ENCODE data around the gene CREB3L2. TPM values are rescaled to one million over a fixed set of nuclear protein-coding genes. Genes with fewer than 3 reads are reported as not detected.

CREB3L2 gene
- total and polyA plus RNA-seq, 2 of the 8 experiments (the other 6 are each of a cell fraction or from before 2014, with no cell fraction given) = 14.4 to 48.3 TPM

DNA sequence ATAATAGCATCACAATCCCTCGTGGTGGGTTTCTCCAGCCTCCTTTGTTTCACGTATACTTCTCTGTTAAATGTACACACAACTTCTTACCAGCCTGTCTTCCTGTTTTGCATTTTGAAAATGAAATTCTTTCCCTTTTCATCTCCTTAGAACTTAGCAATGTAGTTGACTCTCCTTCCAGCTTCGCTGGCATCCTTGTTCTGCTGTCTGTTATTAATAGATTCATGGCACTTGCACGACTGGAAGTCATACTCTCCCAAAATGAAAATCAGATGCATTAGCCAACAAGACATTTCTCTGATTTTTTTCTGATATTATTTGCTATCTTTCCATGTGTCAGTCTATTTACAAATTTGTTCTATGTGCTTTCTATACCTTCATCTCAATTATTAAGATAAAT is 3.0 kb upstream of the CREB3L2 start (continued):
- TF ChIP-seq, protein P1, sequence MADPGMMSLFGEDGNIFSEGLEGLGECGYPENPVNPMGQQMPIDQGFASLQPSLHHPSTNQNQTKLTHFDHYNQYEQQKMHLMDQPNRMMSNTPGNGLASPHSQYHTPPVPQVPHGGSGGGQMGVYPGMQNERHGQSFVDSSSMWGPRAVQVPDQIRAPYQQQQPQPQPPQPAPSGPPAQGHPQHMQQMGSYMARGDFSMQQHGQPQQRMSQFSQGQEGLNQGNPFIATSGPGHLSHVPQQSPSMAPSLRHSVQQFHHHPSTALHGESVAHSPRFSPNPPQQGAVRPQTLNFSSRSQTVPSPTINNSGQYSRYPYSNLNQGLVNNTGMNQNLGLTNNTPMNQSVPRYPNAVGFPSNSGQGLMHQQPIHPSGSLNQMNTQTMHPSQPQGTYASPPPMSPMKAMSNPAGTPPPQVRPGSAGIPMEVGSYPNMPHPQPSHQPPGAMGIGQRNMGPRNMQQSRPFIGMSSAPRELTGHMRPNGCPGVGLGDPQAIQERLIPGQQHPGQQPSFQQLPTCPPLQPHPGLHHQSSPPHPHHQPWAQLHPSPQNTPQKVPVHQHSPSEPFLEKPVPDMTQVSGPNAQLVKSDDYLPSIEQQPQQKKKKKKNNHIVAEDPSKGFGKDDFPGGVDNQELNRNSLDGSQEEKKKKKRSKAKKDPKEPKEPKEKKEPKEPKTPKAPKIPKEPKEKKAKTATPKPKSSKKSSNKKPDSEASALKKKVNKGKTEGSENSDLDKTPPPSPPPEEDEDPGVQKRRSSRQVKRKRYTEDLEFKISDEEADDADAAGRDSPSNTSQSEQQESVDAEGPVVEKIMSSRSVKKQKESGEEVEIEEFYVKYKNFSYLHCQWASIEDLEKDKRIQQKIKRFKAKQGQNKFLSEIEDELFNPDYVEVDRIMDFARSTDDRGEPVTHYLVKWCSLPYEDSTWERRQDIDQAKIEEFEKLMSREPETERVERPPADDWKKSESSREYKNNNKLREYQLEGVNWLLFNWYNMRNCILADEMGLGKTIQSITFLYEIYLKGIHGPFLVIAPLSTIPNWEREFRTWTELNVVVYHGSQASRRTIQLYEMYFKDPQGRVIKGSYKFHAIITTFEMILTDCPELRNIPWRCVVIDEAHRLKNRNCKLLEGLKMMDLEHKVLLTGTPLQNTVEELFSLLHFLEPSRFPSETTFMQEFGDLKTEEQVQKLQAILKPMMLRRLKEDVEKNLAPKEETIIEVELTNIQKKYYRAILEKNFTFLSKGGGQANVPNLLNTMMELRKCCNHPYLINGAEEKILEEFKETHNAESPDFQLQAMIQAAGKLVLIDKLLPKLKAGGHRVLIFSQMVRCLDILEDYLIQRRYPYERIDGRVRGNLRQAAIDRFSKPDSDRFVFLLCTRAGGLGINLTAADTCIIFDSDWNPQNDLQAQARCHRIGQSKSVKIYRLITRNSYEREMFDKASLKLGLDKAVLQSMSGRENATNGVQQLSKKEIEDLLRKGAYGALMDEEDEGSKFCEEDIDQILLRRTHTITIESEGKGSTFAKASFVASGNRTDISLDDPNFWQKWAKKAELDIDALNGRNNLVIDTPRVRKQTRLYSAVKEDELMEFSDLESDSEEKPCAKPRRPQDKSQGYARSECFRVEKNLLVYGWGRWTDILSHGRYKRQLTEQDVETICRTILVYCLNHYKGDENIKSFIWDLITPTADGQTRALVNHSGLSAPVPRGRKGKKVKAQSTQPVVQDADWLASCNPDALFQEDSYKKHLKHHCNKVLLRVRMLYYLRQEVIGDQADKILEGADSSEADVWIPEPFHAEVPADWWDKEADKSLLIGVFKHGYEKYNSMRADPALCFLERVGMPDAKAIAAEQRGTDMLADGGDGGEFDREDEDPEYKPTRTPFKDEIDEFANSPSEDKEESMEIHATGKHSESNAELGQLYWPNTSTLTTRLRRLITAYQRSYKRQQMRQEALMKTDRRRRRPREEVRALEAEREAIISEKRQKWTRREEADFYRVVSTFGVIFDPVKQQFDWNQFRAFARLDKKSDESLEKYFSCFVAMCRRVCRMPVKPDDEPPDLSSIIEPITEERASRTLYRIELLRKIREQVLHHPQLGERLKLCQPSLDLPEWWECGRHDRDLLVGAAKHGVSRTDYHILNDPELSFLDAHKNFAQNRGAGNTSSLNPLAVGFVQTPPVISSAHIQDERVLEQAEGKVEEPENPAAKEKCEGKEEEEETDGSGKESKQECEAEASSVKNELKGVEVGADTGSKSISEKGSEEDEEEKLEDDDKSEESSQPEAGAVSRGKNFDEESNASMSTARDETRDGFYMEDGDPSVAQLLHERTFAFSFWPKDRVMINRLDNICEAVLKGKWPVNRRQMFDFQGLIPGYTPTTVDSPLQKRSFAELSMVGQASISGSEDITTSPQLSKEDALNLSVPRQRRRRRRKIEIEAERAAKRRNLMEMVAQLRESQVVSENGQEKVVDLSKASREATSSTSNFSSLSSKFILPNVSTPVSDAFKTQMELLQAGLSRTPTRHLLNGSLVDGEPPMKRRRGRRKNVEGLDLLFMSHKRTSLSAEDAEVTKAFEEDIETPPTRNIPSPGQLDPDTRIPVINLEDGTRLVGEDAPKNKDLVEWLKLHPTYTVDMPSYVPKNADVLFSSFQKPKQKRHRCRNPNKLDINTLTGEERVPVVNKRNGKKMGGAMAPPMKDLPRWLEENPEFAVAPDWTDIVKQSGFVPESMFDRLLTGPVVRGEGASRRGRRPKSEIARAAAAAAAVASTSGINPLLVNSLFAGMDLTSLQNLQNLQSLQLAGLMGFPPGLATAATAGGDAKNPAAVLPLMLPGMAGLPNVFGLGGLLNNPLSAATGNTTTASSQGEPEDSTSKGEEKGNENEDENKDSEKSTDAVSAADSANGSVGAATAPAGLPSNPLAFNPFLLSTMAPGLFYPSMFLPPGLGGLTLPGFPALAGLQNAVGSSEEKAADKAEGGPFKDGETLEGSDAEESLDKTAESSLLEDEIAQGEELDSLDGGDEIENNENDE (IDR thresholded peaks at IDR 0.05; ENCODE audit: insufficient replicate concordance, low read length) = no peak
- TF ChIP-seq CEBPB (IDR thresholded peaks at IDR 0.05; ENCODE audit: low read depth, low read length) (no peak), TAF7 (optimal IDR thresholded peaks at IDR 0.05; ENCODE audit: borderline replicate concordance, low read depth, low read length) (no peak), SP4 (IDR thresholded peaks at IDR 0.05; ENCODE audit: low read length) (no peak), TEAD4 (IDR thresholded peaks at IDR 0.05; ENCODE audit: low read depth, low read length) (no peak), EGR1 (IDR thresholded peaks at IDR 0.05; ENCODE audit: borderline replicate concordance, low read depth, low read length) (no peak), TAF1 (IDR thresholded peaks at IDR 0.05; ENCODE audit: low read depth, low read length) (no peak), SUZ12 (IDR thresholded peaks at IDR 0.05; ENCODE audit: low read length) (no peak), JUND (IDR thresholded peaks at IDR 0.05; ENCODE audit: low read length) (no peak)
